ENCODE measurements around the gene NFE2.
"Not testable (repeated sequence)": the region's sequence is repeated elsewhere in the genome, so short reads cannot be mapped to it uniquely, and the experiment has no call there.

NFE2 gene

GRCh38 chr12:54321363-54321762, 20.5 kb upstream of the NFE2 start:
- ChIA-PET POLR2A (interaction anchor here (0.8 to 1.4 kb wide), 2 partner anchors 35 to 41 kb away, joined by 5 read pairs; partner anchors contain the start of gene HNRNPA1), CTCF (interaction anchor here (0.6 to 5.8 kb wide), 6 partner anchors 11 to 135 kb away, joined by 3 to 63 read pairs (median 6); no protein-coding TSS in a partner anchor)
- H3K4me1 ChIP-seq (ENCODE audit: control insufficient read depth, insufficient read depth, low read length), result no peaks in the 10 kb centered on the region; the same call in 1 of the 2 replicates
- H3K36me3 ChIP-seq (ENCODE audit: control insufficient read depth in 2 of 2, insufficient read depth in 1 of 2, low read length in 2 of 2), result no peaks in the 10 kb centered on the region
- no peak for TF ChIP-seq ZNF561 (tag by site-specific recombination; IDR thresholded peaks at IDR 0.05; ENCODE audit: borderline replicate concordance)
- no peak for TF ChIP-seq ZNF626 (tag by site-specific recombination; IDR thresholded peaks at IDR 0.05)
- no peak for TF ChIP-seq ZNF433 (tag by site-specific recombination; IDR thresholded peaks at IDR 0.05; ENCODE audit: low read depth)
- H3K9me3 ChIP-seq (ENCODE audit: control insufficient read depth, insufficient read depth, low read depth, low read length), result no peaks in the 10 kb centered on the region
- H3K4me3 ChIP-seq (ENCODE audit: low read depth, low read length), result no peak overlapping the region
- no peak overlapping the region for H3K27ac ChIP-seq (ENCODE audit: extremely low read depth, low read depth, low read length)

GRCh38 chr12:54312309-54312708, 11.5 kb upstream of the NFE2 start:
- CTCF ChIA-PET, result interaction anchor here (0.5 to 1.7 kb wide), 4 partner anchors 13 to 1392 kb away, joined by 3 to 7 read pairs (median 3); no protein-coding TSS in a partner anchor
- H3K36me3 ChIP-seq (ENCODE audit: control insufficient read depth in 2 of 2, insufficient read depth in 1 of 2, low read length in 2 of 2); H3K9me3 ChIP-seq (ENCODE audit: control insufficient read depth, insufficient read depth, low read depth, low read length); POLR2A ChIA-PET; H3K27ac ChIP-seq (ENCODE audit: extremely low read depth, low read depth, low read length); H3K4me3 ChIP-seq (ENCODE audit: low read depth, low read length); H3K4me1 ChIP-seq (ENCODE audit: control insufficient read depth, insufficient read depth, low read length): not testable (repeated sequence)

- ChIA-PET CTCF (interaction anchor here (0.7 to 1.2 kb wide), 6 partner anchors 11 to 110 kb away, joined by 3 to 5 read pairs (median 4); no protein-coding TSS in a partner anchor), POLR2A (interaction anchor here (1.1 to 1.5 kb wide), 3 partner anchors 11 to 31 kb away, joined by 3 to 8 read pairs (median 3); partner anchors contain the start of genes CBX5, COPZ1, HNRNPA1 and NFE2)
- TF ChIP-seq KLF1 (tag by site-specific recombination; IDR thresholded peaks at IDR 0.05), result peak; percentile 35; the same call in 1 of the 2 replicates
- TF ChIP-seq, protein P1, sequence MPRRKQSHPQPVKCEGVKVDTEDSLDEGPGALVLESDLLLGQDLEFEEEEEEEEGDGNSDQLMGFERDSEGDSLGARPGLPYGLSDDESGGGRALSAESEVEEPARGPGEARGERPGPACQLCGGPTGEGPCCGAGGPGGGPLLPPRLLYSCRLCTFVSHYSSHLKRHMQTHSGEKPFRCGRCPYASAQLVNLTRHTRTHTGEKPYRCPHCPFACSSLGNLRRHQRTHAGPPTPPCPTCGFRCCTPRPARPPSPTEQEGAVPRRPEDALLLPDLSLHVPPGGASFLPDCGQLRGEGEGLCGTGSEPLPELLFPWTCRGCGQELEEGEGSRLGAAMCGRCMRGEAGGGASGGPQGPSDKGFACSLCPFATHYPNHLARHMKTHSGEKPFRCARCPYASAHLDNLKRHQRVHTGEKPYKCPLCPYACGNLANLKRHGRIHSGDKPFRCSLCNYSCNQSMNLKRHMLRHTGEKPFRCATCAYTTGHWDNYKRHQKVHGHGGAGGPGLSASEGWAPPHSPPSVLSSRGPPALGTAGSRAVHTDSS (tag by site-specific recombination; IDR thresholded peaks at IDR 0.05), result no peak
- no peaks in the 10 kb centered on the region for H3K9me3 ChIP-seq (ENCODE audit: control insufficient read depth, insufficient read depth, low read depth, low read length)
- H3K36me3 ChIP-seq (ENCODE audit: control insufficient read depth in 2 of 2, insufficient read depth in 1 of 2, low read length in 2 of 2), result no peaks in the 10 kb centered on the region
- no peak overlapping the region for H3K27ac ChIP-seq (ENCODE audit: extremely low read depth, low read depth, low read length)
- peaks cover 5% of the 10 kb centered on the region for H3K4me1 ChIP-seq (ENCODE audit: control insufficient read depth, insufficient read depth, low read length)
- no peak overlapping the region for H3K4me3 ChIP-seq (ENCODE audit: low read depth, low read length)
Measured at GRCh38 chr12:54311051-54311450, 10.2 kb upstream of the NFE2 start.

DNA sequence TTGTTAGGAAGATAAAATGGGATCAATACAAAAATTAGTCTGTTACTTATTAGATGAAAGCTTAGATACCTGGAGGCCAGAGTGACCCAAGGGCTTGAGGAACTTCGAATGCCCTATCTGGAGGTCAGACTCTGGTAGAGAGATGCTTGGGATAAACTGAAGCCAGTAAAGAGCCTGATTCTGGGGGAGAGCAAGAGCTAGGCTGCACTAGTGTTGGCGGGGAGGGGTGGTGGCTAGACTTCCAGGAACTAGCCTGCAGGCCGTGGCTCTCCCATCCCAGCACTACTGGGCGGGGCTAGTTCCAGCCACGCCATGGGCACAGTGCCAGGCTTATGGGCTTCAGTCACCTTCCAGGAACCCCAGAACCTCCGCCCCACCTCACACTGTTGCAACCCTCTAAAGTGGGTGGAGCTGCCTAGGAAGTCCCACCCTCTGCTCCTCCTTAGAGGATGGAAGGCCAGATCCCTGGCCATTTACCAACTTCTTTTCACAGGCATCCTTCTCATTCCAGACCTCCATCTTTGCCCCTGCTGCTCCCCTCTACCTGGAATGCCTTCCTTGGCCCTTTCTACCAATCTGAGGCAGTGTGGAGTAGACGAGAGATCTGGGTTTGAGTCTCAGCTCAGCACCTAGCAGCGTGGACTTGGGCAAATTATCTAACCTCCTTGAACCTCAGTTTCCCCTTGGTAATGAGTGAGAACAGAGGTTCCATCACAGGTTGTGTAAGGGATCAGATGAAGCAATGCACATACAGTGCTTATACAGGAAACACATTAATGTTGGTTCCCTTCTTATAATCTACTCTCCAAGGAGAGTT, 6.3 kb upstream of the NFE2 start:
- Histone ChIP-seq H3K27ac (ENCODE audit: extremely low read depth, low read depth, low read length) (no peak overlapping the region), H3K4me3 (ENCODE audit: low read depth, low read length) (no peak overlapping the region), H3K36me3 (ENCODE audit: control insufficient read depth in 2 of 2, insufficient read depth in 1 of 2, low read length in 2 of 2) (no peaks in the 10 kb centered on the region), H3K9me3 (ENCODE audit: control insufficient read depth, insufficient read depth, low read depth, low read length) (no peaks in the 10 kb centered on the region), H3K4me1 (ENCODE audit: control insufficient read depth, insufficient read depth, low read length) (peaks cover 8% of the 10 kb centered on the region)
- ChIA-PET POLR2A (interaction anchor here (0.7 to 2.0 kb wide), 4 partner anchors 18 to 27 kb away, joined by 3 to 18 read pairs (median 10); partner anchors contain the start of genes CBX5, COPZ1 and HNRNPA1), CTCF (interaction anchor here (0.6 to 2.4 kb wide), 15 partner anchors 13 to 379 kb away, joined by 3 to 21 read pairs (median 4); partner anchors contain the start of gene COPZ1)
- TF ChIP-seq ZNF560 (tag by site-specific recombination; IDR thresholded peaks at IDR 0.05; ENCODE audit: borderline replicate concordance) (no peak), ZNF768 (tag by site-specific recombination; IDR thresholded peaks at IDR 0.05) (no peak), ZNF16 (tag by site-specific recombination; IDR thresholded peaks at IDR 0.05; ENCODE audit: low read depth) (no peak), SP3 (tag by site-specific recombination; IDR thresholded peaks at IDR 0.05) (peak; percentile 60), ZNF510 (tag by site-specific recombination; IDR thresholded peaks at IDR 0.05; ENCODE audit: insufficient replicate concordance) (no peak), ZNF747 (tag by site-specific recombination; IDR thresholded peaks at IDR 0.05) (no peak), ZNF610 (tag by site-specific recombination; IDR thresholded peaks at IDR 0.05; ENCODE audit: borderline replicate concordance) (no peak), ZNF544 (tag by site-specific recombination; IDR thresholded peaks at IDR 0.05) (no peak), ZNF658 (tag by site-specific recombination; IDR thresholded peaks at IDR 0.05) (no peak), IKZF3 (tag by site-specific recombination; IDR thresholded peaks at IDR 0.05) (0 out of 2 replicates have a peak, but pooled peaks have one; percentile 32), ZNF398 (tag by site-specific recombination; IDR thresholded peaks at IDR 0.05) (peak; percentile 32; the same call in 1 of the 2 replicates), ZNF248 (tag by site-specific recombination; IDR thresholded peaks at IDR 0.05) (no peak), HIC1 (tag by site-specific recombination; IDR thresholded peaks at IDR 0.05) (no peak), ZNF239 (tag by site-specific recombination; IDR thresholded peaks at IDR 0.05) (no peak)

All from HEK293 (cell line).